Stomach smooth muscle (tissue), 2 donors: ENCODE data around the gene SULT1A4.
"Not testable (repeated sequence)": the region's sequence is repeated elsewhere in the genome, so short reads cannot be mapped to it uniquely, and the experiment has no call there.

Experiments
- H3K27ac ChIP-seq: one replicate; pipeline ENCODE4 v1.7.0; 2013; ENCODE audit warnings: mild to moderate bottlenecking, low read length, inconsistent platforms
- H3K27me3 ChIP-seq, 2 donors: one replicate each; pipeline ENCODE4 v1.7.0; 2013; ENCODE audit warnings: low read length in 2 of 2; ENCODE audit not compliant: insufficient read depth in 2 of 2, control insufficient read depth in 1 of 2
- H3K36me3 ChIP-seq, 2 donors: one replicate each; pipeline ENCODE4 v1.7.0; 2013; ENCODE audit warnings: low read length in 2 of 2; ENCODE audit not compliant: control insufficient read depth in 2 of 2, insufficient read depth in 2 of 2
- H3K4me1 ChIP-seq: one replicate; pipeline ENCODE4 v1.7.0; 2013; ENCODE audit warnings: low read length; ENCODE audit not compliant: control insufficient read depth, insufficient read depth
- H3K4me3 ChIP-seq, 2 donors: one replicate each; pipeline ENCODE4 v1.7.0; 2013; ENCODE audit warnings: low read length in 2 of 2
- H3K9ac ChIP-seq, 2 donors: one replicate each; pipeline ENCODE4 v1.7.0; 2013; ENCODE audit warnings: low read length in 2 of 2, mild to moderate bottlenecking in 1 of 2
- H3K9me3 ChIP-seq, 2 donors: one replicate each; pipeline ENCODE4 v1.7.0; 2013; ENCODE audit warnings: low read length in 2 of 2; ENCODE audit not compliant: control insufficient read depth in 2 of 2
- donor health status: healthy.
- donor health status: Pancreatic carcinoma.

Gene SULT1A4

GRCh38 chr16:29467654-29468366, 8.1 kb downstream of the SULT1A4 start:
- H3K4me3 ChIP-seq, H3K4me1 ChIP-seq, H3K9ac ChIP-seq, H3K27ac ChIP-seq, H3K27me3 ChIP-seq, H3K9me3 ChIP-seq, H3K36me3 ChIP-seq: not testable (repeated sequence)

- peak overlapping the region in 1 of 2 donors; percentile 44 for H3K4me3 ChIP-seq
- H3K27me3 ChIP-seq, H3K27ac ChIP-seq, H3K9me3 ChIP-seq, H3K4me1 ChIP-seq, H3K9ac ChIP-seq, H3K36me3 ChIP-seq: not testable (repeated sequence)
Measured at GRCh38 chr16:29469660-29470059, 9.9 kb downstream of the SULT1A4 start.

DNA sequence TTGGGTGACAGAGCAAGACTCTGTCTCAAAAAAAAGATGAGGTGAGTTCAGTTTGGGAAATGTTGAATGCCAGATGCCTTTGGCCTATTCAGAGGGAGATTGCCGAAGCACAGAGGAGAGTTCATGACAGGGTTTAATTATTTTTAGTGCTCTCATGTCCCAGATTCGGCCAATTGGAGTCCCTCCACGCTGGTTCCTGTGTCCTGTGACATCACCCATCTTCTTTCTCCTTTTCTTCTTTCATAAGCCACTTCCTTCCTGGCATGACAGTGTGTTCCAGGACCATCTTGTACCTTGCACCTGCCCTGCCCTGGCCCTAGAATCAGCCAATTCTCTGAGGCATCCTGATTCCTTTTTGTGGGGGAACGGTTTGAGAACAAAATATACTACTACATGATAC, 12.4 kb downstream of the SULT1A4 start:
- H3K4me1 ChIP-seq, H3K4me3 ChIP-seq, H3K27me3 ChIP-seq, H3K27ac ChIP-seq, H3K9ac ChIP-seq, H3K9me3 ChIP-seq, H3K36me3 ChIP-seq: not testable (repeated sequence)

DNA sequence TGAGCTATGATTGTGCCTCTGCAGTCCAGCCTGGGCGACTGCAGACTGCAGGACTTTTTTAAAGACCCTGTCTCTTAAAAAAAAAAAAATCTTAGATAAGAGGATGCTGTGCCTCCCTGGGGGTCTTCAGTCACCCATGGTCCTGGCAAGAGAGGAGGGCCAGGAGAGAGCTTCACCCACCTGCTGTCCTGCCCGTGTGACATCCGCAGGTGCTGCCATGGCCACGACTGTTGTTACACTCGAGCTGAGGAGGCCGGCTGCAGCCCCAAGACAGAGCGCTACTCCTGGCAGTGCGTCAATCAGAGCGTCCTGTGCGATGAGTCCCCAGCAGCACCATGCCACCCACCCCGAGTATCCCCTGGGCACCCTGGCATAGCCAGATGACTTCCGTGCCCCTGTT, 22.6 kb downstream of the SULT1A4 start:
- H3K9me3 ChIP-seq = not testable (repeated sequence)

GRCh38 chr16:29506308-29506707, 46.6 kb downstream of the SULT1A4 start, which contains the start of gene NPIPB12:
NPIPB12 (minus strand) TSS chr16:29506408.
- not testable (repeated sequence) for H3K27ac ChIP-seq, H3K4me1 ChIP-seq, H3K9me3 ChIP-seq, H3K27me3 ChIP-seq, H3K36me3 ChIP-seq, H3K9ac ChIP-seq, H3K4me3 ChIP-seq

More for the DNA sequence above, 22.6 kb downstream of the SULT1A4 start:
- not testable (repeated sequence) for H3K36me3 ChIP-seq, H3K27me3 ChIP-seq, H3K4me3 ChIP-seq, H3K4me1 ChIP-seq, H3K27ac ChIP-seq, H3K9ac ChIP-seq
